Stimulated activated naive CD8-positive, alpha-beta T cell treated with anti-CD3 and anti-CD28 coated beads, Interleukin-15, amount 100 ng/mL, for 72 hours (primary cell): ENCODE measurements around the gene PIAS4.
A peak's percentile ranks its signal among the peaks of the same experiment; 100 is the strongest.

ENCODE experiments used
- ATAC-seq: fragments of 150-1000 bp; cut with Tn5 transposase; 2 replicates; pipeline ENCODE4 v1.10.0; 2021; ENCODE audit warnings: mild to moderate bottlenecking, moderate library complexity
- DNase-seq, 2 donors: peaks; one replicate each; pipeline ENCODE4 v3.0.0; 2021 to 2022
- H3K27ac Mint-ChIP-seq, 2 donors: one replicate each; pipeline ENCODE4 v1.8.0; 2022; ENCODE audit warnings: mild to moderate bottlenecking in 2 of 2, mixed read lengths in 2 of 2, moderate library complexity in 2 of 2
- H3K27me3 Mint-ChIP-seq: one replicate; pipeline ENCODE4 v1.8.0; 2022; ENCODE audit warnings: mixed read lengths
- H3K4me1 Mint-ChIP-seq: one replicate; pipeline ENCODE4 v1.8.0; 2022; ENCODE audit warnings: mild to moderate bottlenecking, mixed read lengths
- H3K4me3 Mint-ChIP-seq, 2 donors: one replicate each; pipeline ENCODE4 v1.8.0; 2022; ENCODE audit warnings: mild to moderate bottlenecking in 2 of 2, mixed read lengths in 2 of 2, moderate library complexity in 1 of 2
- H3K9me3 Mint-ChIP-seq, 2 donors: one replicate each; pipeline ENCODE4 v1.8.0; 2022; ENCODE audit warnings: mixed read lengths in 2 of 2

PIAS4 gene

GRCh38 chr19:4036576-4037300, 29.2 kb downstream of the PIAS4 start:
- DNase-seq (no peak), ATAC-seq (peak; percentile 16)
- no peaks in the 10 kb centered on the region for H3K27me3 Mint-ChIP-seq
- no peak overlapping the region for H3K27ac Mint-ChIP-seq
- no peak overlapping the region for H3K4me3 Mint-ChIP-seq
- H3K4me1 Mint-ChIP-seq = no peaks in the 10 kb centered on the region
- no peaks in the 10 kb centered on the region for H3K9me3 Mint-ChIP-seq

DNA sequence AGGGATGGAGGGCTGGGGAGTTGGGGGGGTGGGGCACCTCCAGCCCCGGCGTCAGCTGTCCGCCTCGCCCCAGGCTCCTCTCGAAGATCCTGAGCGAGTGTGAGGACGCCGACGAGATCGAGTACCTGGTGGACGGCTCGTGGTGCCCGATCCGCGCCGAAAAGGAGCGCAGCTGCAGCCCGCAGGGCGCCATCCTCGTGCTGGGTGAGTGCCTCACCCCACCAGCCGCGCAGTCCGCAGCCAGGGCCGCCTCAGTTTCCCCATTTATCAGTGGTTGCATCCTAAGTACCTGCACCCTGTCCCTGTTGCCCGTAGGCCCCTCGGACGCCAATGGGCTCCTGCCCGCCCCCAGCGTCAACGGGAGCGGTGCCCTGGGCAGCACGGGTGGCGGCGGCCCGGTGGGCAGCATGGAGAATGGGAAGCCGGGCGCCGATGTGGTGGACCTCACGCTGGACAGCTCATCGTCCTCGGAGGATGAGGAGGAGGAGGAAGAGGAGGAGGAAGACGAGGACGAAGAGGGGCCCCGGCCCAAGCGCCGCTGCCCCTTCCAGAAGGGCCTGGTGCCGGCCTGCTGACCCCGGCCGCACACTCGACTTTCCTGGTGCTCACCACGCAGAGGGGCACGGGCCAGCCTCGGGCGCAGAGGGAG, 29.9 kb downstream of the PIAS4 start:
- DNase-seq (no peak), ATAC-seq (no peak)
- Mint-ChIP-seq H3K27me3 (no peaks in the 10 kb centered on the region), H3K9me3 (no peaks in the 10 kb centered on the region), H3K4me1 (no peaks in the 10 kb centered on the region), H3K27ac (no peak overlapping the region), H3K4me3 (no peak overlapping the region)

GRCh38 chr19:4038057-4038456, 30.5 kb downstream of the PIAS4 start:
- no peaks in the 10 kb centered on the region for H3K27me3 Mint-ChIP-seq
- no peaks in the 10 kb centered on the region for H3K9me3 Mint-ChIP-seq
- no peaks in the 10 kb centered on the region for H3K4me1 Mint-ChIP-seq
- no peak overlapping the region for H3K4me3 Mint-ChIP-seq
- no peak for DNase-seq
- no peak for ATAC-seq
- H3K27ac Mint-ChIP-seq = no peak overlapping the region

- Mint-ChIP-seq H3K9me3 (no peaks in the 10 kb centered on the region), H3K27ac (peak overlapping the region; percentile 30 to 49), H3K4me1 (no peaks in the 10 kb centered on the region), H3K4me3 (no peak overlapping the region), H3K27me3 (no peaks in the 10 kb centered on the region)
- DNase-seq (no peak), ATAC-seq (no peak)
These were observed 31.3 kb downstream of the PIAS4 start for GRCh38 chr19:4038661-4039423.

GRCh38 chr19:4042064-4042730, 34.7 kb downstream of the PIAS4 start:
- Mint-ChIP-seq H3K4me1 (peaks cover 16% of the 10 kb centered on the region), H3K4me3 (no peak overlapping the region), H3K27me3 (no peaks in the 10 kb centered on the region), H3K9me3 (no peaks in the 10 kb centered on the region), H3K27ac (peak overlapping the region in 1 of 2 donors; percentile 78)
- ATAC-seq (no peak), DNase-seq (no peak)

DNA sequence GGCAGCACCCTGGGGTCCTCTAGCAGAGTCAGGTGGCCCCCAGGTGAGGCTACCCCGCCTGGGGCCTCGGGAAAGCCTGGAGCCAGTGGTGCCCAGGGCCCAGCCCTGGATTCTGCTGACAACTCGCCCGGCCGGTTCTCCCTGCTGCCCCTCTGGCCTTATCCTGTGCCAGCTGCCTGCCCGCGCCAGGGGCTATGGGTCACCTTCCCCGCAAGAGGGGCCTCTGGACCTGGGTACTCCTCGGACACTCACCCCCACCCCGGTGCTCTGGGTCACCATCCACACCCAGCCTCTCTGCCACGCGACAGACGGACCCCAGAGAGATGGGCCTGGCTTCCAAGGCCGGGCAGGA, 35.2 kb downstream of the PIAS4 start:
- no peak for ATAC-seq
- Mint-ChIP-seq H3K27ac (no peak overlapping the region), H3K4me1 (peaks cover 19% of the 10 kb centered on the region)

GRCh38 chr19:4043401-4043800, 35.9 kb downstream of the PIAS4 start:
- no peak overlapping the region for H3K4me3 Mint-ChIP-seq
- peak overlapping the region in 1 of 2 donors; percentile 65 for H3K27ac Mint-ChIP-seq
- no peaks in the 10 kb centered on the region for H3K9me3 Mint-ChIP-seq
- DNase-seq = no peak
- no peak for ATAC-seq
- H3K27me3 Mint-ChIP-seq = no peaks in the 10 kb centered on the region
- peaks cover 25% of the 10 kb centered on the region for H3K4me1 Mint-ChIP-seq

More for the DNA sequence above, 35.2 kb downstream of the PIAS4 start:
- Mint-ChIP-seq H3K27me3 (no peaks in the 10 kb centered on the region), H3K9me3 (no peaks in the 10 kb centered on the region), H3K4me3 (no peak overlapping the region)
- no peak for DNase-seq

DNA sequence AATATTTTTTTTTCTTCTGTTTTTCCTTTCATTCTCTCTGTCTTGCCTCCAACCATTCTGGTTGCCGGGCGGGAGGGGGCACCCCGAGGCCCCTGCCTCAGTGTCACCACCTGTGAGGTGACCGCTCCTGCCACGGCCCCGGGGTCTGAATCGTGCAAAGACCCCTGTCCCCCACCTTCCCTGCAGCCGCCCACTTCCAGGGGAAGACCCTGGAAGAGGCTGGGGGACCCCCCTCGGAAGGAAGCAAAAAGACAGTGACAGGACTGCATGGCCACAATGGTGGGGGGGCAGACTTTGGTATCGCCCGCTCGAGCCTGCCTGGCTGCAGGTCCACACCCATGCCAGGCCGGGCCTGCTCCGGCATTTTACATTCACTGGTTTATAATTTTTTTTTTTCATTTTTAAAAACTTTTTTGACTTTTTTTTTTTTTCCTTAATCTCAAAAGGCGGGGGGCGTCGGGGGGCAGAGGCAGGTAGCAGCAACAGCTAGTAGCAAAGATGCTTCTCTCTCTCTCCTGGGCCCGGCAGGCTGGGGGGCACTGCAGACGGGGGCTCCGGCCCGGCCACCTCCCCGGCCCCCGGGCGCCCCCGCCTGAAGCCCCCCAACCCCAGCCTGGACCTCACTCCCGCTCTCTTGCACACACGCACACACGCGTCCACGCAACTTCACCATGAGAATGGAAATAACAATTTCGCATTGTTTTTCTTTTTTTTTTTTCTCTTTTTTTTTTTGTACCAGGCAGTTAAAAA, 36.6 kb downstream of the PIAS4 start:
- H3K4me1 Mint-ChIP-seq = peaks cover 25% of the 10 kb centered on the region
- H3K4me3 Mint-ChIP-seq = no peak overlapping the region
- DNase-seq (no peak), ATAC-seq (no peak)
- H3K27ac Mint-ChIP-seq = peak overlapping the region in 1 of 2 donors; percentile 93
- no peaks in the 10 kb centered on the region for H3K9me3 Mint-ChIP-seq
- H3K27me3 Mint-ChIP-seq = no peaks in the 10 kb centered on the region

GRCh38 chr19:4044990-4045465, 37.5 kb downstream of the PIAS4 start:
- no peaks in the 10 kb centered on the region for H3K27me3 Mint-ChIP-seq
- ATAC-seq (no peak), DNase-seq (no peak)
- no peaks in the 10 kb centered on the region for H3K9me3 Mint-ChIP-seq
- H3K4me3 Mint-ChIP-seq = no peak overlapping the region
- peaks cover 34% of the 10 kb centered on the region for H3K4me1 Mint-ChIP-seq
- H3K27ac Mint-ChIP-seq = no peak overlapping the region

DNA sequence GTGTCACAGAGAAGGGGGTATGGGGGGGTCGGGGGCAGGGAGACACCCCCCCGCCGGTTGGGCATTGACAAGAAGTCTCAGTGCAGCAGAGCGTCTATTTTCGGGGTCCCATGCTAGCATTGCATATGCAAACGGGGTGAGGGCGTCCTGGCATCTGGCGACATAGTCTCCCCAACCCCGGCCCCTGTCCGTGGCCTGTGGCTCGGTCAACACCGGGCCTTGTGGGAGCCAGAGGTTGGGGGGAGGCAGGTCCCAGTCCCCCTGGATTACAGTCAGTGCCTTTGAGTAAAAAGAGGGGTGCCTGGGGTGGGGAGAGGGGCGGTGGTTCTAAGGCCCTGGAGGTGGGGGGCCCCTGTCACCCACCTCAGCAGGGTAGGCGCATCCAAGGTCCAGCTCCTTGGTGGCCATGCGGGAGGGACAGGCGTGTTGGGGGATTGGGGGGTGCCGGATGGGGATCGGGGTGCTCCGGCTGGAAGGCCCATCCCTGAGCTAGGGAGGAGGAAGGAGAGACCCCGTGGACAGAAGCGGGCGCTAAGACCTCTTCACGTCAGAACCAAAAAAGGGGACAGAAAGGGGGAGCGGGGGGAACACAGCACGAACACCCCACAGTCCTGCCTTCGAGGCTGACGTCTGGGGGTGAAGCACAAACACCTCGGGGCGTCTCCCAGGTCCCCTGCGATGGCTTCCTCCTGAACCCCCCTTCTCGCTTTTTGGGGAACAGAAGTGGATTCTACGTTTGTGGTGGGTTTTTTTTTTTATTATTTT, 38.2 kb downstream of the PIAS4 start:
- peak overlapping the region; percentile 90 to 92 for H3K27ac Mint-ChIP-seq

GRCh38 chr19:4046362-4046691, 38.8 kb downstream of the PIAS4 start:
- Mint-ChIP-seq H3K27me3 (no peaks in the 10 kb centered on the region), H3K27ac (peak overlapping the region; percentile 90 to 92), H3K4me1 (peaks cover 44% of the 10 kb centered on the region), H3K4me3 (no peak overlapping the region), H3K9me3 (no peaks in the 10 kb centered on the region)
- DNase-seq = no peak
- no peak for ATAC-seq

More for the DNA sequence above, 38.2 kb downstream of the PIAS4 start:
- ATAC-seq (peak; percentile 38), DNase-seq (no peak)
- Mint-ChIP-seq H3K9me3 (no peaks in the 10 kb centered on the region), H3K27me3 (no peaks in the 10 kb centered on the region), H3K4me1 (peaks cover 39% of the 10 kb centered on the region), H3K4me3 (no peak overlapping the region)

- Mint-ChIP-seq H3K4me3 (no peak overlapping the region), H3K4me1 (peaks cover 52% of the 10 kb centered on the region), H3K27me3 (no peaks in the 10 kb centered on the region), H3K27ac (no peak overlapping the region), H3K9me3 (no peaks in the 10 kb centered on the region)
- ATAC-seq (no peak), DNase-seq (no peak)
These were observed 39.6 kb downstream of the PIAS4 start for GRCh38 chr19:4046946-4047683.

GRCh38 chr19:4049432-4049831, 41.9 kb downstream of the PIAS4 start:
- DNase-seq (no peak), ATAC-seq (no peak)
- Mint-ChIP-seq H3K27me3 (no peaks in the 10 kb centered on the region), H3K9me3 (no peaks in the 10 kb centered on the region), H3K4me1 (peaks cover 70% of the 10 kb centered on the region), H3K4me3 (no peak overlapping the region), H3K27ac (peak overlapping the region in 1 of 2 donors; percentile 54)
